GM18499 (cell line): ENCODE measurements around the gene PID1.
"Not testable (repeated sequence)": the region's sequence is repeated elsewhere in the genome, so short reads cannot be mapped to it uniquely, and the experiment has no call there.

ENCODE experiments used
- ATAC-seq: cut with Tn5 transposase; IDR thresholded peaks from one replicate; pipeline ENCODE4 v1.9.1; 2021; ENCODE audit warnings: moderate number of reproducible peaks; ENCODE audit not compliant: insufficient read depth, unreplicated experiment

The PID1 gene

GRCh38 chr2:229223107-229223506 is 48.0 kb downstream of the PID1 start:
- ATAC-seq = no peak

GRCh38 chr2:229221641-229222040 is 49.4 kb downstream of the PID1 start:
- ATAC-seq = no peak

- no peak for ATAC-seq
These were observed 50.8 kb downstream of the PID1 start for GRCh38 chr2:229220254-229220653.

- no peak for ATAC-seq
These were observed 52.7 kb downstream of the PID1 start for GRCh38 chr2:229218329-229218921.

GRCh38 chr2:229212241-229212640 is 58.8 kb downstream of the PID1 start:
- ATAC-seq = no peak

- ATAC-seq = no peak
These were observed 60.4 kb downstream of the PID1 start for GRCh38 chr2:229210641-229211040.

- ATAC-seq = no peak
These were observed 64.5 kb downstream of the PID1 start for GRCh38 chr2:229206548-229206947.

- no peak for ATAC-seq
These were observed 65.4 kb downstream of the PID1 start for GRCh38 chr2:229205704-229206103.

GRCh38 chr2:229202646-229203045 is 68.4 kb downstream of the PID1 start:
- ATAC-seq = no peak

GRCh38 chr2:229201521-229201920 is 69.6 kb downstream of the PID1 start:
- no peak for ATAC-seq

- ATAC-seq = no peak
These were observed 71.8 kb downstream of the PID1 start for GRCh38 chr2:229199267-229199666.

- no peak for ATAC-seq
These were observed 74.6 kb downstream of the PID1 start for GRCh38 chr2:229196448-229196847.

GRCh38 chr2:229195346-229195947 is 75.6 kb downstream of the PID1 start:
- no peak for ATAC-seq

GRCh38 chr2:229193281-229193680 is 77.8 kb downstream of the PID1 start:
- ATAC-seq = no peak

- no peak for ATAC-seq
These were observed 79.7 kb downstream of the PID1 start for GRCh38 chr2:229191413-229191812.

GRCh38 chr2:229187123-229187522 is 84.0 kb downstream of the PID1 start:
- ATAC-seq = not testable (repeated sequence)

- ATAC-seq = no peak
These were observed 89.4 kb downstream of the PID1 start for GRCh38 chr2:229181641-229182040.

GRCh38 chr2:229180658-229181057 is 90.4 kb downstream of the PID1 start:
- no peak for ATAC-seq

GRCh38 chr2:229179628-229180027 is 91.5 kb downstream of the PID1 start:
- no peak for ATAC-seq

- ATAC-seq = no peak
These were observed 92.4 kb downstream of the PID1 start for GRCh38 chr2:229178706-229179105.

- no peak for ATAC-seq
These were observed 93.0 kb downstream of the PID1 start for GRCh38 chr2:229178117-229178516.

- no peak for ATAC-seq
These were observed 95.0 kb downstream of the PID1 start for GRCh38 chr2:229176136-229176535.
